Pons (tissue), 1 donor: ENCODE measurements around the gene TMEM253.
A peak's percentile ranks its signal among the peaks of the same experiment; 100 is the strongest.

ENCODE experiments used
- DNase-seq: peaks from one replicate; pipeline ENCODE4 v3.0.0-alpha.2; 2016; ENCODE audit warnings: low spot score

Gene TMEM253

DNA sequence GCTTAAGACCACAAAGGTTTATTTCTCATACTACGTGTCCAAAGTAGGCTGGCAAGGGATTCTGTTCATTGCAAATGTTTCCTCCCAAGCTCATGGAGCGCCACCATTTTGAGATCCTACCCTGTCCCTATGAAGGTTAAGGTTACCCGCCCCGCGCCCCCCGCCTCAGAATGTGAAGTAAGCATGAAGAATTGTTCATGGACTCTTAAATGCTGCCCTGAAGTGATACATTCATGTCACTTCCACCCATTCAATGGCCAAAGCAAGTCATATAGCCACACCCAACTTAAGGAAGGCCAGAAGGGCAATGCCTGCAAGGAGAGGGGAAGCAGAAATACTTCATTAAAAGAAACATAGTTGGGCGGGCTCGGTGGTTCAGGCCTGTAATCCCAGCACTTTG is 4.2 kb downstream of the TMEM253 start:
- DNase-seq: no peak

DNA sequence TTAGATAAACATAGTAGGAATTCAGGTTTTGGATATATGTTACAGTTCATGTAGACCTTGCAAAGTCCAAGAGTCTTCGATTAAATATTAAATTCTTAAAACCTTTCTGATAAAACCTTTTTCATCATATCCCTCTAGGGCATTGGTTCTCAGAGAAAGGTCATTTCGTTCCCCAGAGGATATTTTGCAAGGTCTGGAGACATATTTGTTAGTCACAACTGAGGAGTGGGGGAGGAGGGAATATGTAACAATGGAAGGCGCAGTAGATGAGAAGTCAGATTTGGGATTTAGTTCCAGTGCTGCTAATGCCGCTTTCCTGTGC is 5.3 kb downstream of the TMEM253 start:
- DNase-seq: no peak

DNA sequence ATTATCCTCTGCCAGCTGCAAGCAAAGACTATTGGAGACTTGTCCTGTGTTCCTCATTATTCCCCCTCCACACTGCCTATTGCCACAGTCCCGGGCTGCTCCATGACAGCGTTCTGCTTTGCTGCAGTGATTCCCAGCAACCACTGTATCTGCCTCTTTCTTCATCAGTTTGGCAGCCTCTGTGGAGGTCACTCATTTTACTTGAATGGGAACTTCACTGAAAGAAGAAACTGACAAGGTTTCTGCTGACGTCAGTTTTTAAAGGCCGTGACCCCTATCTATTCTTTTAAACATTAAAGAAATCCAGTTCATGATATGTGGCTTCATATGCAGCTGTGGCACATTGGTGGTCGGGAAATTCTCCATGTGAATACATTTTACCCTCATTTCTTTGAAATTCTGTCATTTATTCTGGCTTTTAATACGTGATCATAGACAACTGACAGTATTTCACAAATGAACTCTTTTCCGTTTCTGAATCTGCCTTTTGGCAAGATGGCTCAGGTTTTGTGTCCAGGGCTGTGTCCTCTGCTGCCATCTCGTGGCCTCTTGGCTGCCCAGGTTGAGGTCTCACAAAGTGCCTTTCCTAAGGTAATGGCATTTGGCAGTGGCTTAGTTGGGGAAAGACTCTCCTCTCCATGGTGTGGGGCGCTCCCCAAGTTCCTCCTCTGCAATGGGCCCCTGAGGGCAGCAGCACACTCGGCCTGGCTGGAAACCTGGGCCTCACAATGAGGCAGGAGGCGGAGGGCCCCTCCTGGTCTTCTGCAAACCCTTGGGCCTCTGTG is 5.8 kb downstream of the TMEM253 start:
- peak; percentile 87 for DNase-seq

DNA sequence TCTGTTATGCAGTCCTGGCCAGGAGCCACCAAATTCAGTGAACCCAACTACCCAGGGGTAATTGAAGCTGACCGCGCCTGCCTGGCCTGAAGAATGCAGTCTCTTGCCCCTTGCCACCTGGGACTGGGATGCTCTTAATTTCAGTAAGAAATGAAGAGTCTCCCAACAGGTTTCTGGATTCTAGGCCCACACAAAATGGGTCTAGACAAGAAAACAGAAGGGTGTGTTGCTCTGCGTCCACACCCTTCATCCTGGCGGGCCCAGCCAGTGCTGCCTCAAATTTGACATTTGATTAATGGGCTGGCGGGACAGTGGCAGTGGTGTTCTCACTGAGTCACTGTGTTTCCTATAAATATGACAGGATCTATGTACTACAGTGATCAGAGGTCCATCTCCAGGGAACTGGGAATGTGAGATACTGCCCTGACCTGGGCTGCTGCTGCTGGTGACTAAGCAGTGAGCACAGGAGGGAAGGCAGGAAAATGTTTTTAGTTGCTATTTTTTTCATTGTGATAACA is 6.5 kb downstream of the TMEM253 start:
- no peak for DNase-seq

DNA sequence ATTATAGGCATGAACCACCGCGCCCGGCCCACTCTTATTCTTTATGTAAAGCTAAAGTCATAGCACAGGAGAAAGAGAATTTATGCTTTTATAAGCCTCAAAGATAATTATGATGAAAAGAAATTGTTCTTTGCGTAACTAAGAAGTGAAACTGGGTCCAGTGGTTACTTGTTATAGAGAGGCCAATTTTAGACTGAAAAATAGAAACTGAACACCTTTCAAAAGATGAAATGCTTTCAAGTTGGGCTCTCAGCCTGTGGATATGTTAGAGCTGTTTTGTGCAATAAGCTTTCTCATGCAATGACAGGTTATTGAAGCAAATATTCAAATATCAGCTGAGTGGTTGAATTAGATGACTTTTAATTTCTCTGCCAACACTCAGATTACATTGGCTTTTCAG is 7.9 kb downstream of the TMEM253 start:
- DNase-seq: no peak

DNA sequence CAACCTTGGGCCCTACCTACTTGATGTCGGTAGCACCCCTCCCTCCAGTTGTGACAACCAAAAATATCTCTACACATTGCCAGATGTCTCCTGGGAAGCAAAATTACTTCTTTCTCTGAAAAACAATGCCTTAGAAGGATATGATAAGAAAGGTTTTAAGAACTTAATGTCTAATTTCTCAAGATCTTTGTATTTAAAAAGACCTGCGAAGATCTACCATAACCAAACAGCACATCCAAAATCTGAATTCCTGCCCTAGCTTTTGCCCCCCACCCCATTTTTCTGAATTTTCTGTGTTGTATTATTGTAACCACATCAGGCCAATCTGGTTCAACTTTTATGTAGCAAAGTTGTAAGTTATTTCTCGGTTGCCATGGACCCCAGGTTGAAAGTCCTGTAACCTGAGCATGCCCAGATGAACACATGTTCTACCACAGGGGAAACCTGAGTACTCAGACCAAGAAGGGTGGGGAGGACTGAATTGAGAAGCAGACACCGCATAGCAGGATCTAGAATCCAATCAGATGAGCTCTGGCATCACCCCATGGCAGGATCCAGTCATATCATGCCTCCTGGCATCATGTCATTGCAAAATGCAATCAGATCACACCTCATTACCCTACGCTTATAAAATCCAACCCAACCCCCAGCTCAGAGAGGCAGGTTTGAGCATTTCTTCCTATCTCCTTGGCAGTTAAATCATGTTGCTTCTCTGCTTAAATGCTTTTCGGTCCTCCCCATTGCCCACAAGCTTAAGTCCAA is 8.7 kb downstream of the TMEM253 start:
- DNase-seq: no peak

DNA sequence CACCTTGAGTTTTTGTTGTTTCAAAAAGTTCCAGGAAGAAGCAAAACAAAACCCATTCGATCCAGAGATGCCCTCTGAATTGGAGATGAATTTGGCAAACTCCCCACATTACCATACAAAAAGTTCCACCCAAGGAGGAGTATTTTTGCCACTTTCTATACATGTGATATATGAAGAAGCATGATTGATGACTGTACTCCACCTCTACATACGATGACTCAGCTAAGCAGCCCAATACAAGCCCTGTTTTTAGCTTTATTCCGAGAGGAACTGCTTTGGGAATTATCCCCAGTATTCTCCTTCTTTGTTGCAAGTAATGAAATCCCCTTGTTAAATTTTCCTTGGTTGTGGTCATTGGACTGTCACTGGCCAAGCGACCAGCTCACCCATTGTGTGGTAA is 11.4 kb downstream of the TMEM253 start:
- no peak for DNase-seq

DNA sequence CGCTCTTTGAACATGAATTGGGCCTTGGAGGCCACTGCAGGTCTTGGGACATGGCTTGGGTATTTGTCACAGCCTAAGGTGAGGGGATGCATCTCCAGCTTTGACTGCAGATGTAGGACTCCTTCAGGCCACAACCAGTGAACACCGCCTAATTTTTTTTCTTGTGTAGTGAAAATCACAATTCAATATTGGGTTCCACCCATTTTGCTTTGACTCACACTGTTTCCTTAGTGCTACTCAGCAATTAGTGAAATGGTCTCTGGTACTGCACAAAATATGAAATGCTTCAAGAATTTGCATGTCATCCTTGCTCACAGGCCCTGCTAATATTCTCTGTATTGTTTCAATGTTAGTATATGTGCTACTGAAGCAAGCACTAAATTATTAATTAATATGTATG is 12.5 kb downstream of the TMEM253 start:
- DNase-seq: no peak

DNA sequence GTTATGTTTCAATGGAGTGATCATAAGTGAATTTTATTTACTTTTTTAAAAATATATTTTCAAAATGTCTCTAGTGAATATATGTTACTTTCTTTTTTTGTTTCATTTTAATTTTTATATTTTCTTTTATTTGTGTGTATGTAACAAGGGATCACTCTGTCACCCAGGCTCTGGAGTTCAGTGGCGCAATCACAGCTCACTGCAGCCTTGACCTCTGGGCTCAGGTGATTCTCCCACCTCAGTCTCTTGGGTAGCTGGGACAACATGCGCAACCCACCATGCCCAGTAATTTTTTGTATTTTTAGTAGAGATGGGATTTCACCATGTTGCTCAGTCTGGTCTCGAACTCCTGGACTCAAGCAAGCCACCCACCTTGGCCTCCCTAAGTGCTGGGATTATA is 18.1 kb downstream of the TMEM253 start:
- no peak for DNase-seq

DNA sequence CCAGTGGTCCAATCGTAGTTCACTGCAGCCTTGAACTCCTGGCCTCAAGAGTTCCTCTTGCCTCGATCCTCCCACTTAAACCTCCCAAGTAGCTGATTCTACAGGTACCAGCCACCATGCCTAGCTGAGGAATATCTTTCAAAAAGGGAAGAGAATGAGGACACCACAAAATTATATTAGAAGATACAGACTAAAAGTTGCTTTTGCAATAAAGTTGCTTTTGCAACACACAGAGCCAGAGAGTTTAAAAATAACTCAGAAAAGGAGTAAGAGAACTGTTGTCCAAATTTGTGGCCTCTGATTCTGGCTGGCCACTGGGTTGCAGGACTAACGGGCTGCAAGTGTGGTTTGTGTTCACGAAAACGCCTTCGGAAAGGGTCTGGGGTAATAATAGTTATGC is 19.8 kb downstream of the TMEM253 start:
- DNase-seq: no peak

DNA sequence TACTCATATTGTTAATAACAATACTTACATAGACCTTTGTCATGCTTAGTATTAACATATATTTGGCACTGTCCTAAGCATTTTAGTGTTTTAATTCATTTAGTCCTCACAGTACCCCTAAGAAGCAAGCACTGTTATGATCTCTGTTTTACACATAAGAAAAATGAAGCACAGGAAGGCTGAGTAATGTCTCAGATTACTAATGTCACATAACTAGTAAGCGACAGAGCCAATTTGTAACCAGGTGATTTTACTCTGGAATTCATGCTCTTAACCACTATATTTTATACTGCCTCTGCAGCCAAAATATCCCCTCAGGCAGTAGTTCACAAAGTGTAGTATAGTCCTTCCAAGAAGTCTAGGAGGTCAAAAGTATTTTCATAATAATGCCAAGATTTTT is 20.3 kb downstream of the TMEM253 start:
- no peak for DNase-seq

DNA sequence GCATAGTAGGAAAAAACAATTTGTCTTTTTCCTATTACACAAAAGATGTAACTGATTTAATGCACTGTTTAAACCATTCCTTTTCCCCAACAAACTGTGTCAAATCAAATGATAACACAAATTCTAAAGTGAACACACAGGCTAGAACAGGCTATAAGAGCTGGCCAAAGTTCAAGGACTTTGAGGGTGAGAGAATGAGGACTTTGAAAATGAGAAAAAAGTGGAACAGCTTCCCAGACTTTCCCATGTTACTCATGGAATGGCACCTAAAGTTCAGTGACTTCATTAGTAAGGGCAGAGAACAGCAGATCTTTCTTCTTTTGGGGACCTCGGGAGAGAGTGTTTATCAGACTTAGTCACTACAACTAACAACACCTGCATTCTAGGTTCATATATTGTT is 22.6 kb downstream of the TMEM253 start:
- DNase-seq: no peak

DNA sequence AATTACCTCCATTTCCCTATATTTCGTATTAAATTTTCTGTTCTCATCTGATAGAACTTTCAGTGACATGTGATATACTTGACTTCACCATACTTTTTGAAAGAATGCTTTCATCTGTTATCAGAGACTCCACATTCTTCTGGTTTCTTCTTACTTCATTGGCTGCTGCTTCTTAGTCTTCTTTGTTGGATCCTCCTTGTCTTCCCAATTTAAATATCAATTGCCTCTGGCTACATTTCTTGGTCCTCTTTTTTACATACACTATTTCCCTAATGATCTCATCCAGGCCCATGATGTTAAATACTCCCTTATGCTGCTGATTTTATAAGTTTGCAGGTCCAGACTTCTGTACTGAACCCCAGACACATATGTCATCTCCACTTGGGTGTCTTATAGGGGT is 33.0 kb downstream of the TMEM253 start:
- no peak for DNase-seq

DNA sequence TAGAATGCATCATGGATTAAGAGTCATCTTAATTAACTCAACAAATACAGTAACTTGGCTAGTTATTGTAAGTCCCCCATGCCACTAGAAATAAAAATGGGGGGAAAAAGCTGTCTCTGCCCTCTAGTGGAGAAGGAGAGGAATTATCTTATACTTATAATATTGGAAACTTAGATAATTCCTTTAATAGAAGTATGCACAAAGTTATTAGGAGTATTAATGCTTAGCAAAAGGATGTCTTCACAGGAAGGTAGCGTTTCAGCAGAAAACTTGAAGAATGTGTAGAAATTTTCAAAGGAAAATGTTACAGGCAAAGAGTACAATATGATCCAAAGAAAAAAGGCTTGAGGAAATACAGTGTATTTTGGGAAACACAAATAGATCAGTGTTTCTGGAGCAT is 35.2 kb downstream of the TMEM253 start:
- peak; percentile 5 for DNase-seq

DNA sequence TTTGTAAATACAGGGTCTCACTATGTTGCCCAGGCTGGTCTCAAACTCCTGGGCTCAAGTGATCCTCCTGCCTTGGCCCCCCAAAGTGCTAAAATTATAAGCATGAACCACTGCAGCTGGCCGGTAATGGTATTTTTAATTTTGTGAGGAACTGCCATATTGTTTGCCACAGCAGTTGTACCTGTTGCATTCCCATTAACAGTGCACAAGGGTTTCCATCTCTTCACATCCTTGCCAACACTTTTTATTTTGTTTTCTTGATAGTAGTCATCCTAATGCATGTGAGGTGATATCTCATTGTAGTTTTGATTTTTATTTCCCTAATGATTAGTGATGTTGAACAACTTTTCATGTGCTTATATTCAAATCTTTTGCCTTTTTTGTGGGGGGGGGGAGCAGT is 41.5 kb downstream of the TMEM253 start:
- DNase-seq: no peak

DNA sequence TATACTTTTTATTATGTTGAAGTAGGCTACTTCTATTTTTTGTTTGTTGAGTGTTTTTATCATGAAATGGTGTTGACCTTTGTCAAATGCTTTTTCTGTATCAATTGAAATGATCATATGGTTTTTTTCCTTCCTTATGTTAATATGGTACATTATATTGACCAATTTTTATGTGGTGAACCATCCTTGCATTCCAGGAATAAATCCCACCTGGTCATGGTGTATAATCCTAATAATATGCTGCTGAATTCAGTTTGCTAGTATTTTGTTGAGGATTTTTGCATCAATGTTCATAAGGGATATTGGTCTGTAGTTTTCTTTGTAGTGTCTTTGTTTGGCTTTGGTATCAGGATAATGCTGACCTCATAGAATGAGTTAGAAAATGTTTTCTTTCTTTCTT is 44.6 kb downstream of the TMEM253 start:
- no peak for DNase-seq

DNA sequence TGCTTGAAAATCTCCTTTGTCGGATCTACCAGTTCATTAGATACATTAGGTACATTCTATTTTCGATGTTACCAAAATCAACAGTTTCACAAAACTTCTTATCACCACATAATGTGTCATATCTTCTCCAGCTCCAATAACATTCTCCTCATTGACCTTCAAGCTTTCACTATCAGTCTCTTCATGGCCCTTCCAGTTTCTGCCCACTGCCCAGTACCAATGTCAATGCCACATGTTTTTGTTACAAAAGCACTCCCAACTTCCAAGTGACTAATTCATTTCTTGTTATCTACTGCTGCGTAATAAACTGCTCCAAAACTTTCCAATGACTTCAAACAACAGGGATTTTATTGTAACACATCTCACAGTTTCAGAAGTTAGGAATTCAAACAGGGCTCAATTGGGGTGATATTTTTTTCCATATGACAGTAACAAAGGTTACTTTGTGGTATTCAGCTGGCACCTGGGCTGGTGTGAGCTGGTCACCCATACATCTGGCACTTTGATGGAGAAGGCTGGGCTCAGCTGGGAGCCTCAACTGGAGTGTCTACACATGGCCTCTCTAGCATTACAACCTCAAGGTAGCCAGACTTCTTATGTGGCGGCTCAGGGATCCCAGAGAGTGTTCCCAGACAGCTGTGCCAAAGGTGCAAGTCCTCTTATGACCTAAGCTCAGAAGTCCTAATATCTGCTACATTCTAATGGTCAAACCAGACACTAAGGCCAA is 48.9 kb downstream of the TMEM253 start:
- DNase-seq: no peak
